Common myeloid progenitor, CD34-positive (primary cell): ENCODE data around the gene SMARCC2.
A peak's percentile ranks its signal among the peaks of the same experiment; 100 is the strongest.
"Not testable (repeated sequence)": the region's sequence is repeated elsewhere in the genome, so short reads cannot be mapped to it uniquely, and the experiment has no call there.

Source experiments
- CTCF ChIA-PET: fragments of 350-600 bp; sonication (Branson Sonifier 250); formaldehyde crosslinking; loops from one replicate; lab custom pipeline; 2021; ENCODE audit warnings: antibody characterized with exemption; lab: Charles Lee
- POLR2A ChIA-PET: fragments of 350-600 bp; sonication (Branson Sonifier 250); formaldehyde crosslinking; loops from one replicate; lab custom pipeline; 2021; ENCODE audit warnings: antibody characterized with exemption; lab: Charles Lee
- DNase-seq, 3 donors: peaks; one replicate each; pipeline versions ENCODE4 v3.0.0 to v3.0.0-alpha.2; 2013
- H3K27ac ChIP-seq, 2 experiments: 1 replicate in 1 of 2; 2 replicates in 1 of 2; pipeline ENCODE4 v1.7.0; 2013; ENCODE audit warnings: inconsistent platforms in 2 of 2, low read length in 2 of 2, mild to moderate bottlenecking in 2 of 2, low read depth in 1 of 2, moderate library complexity in 1 of 2; ENCODE audit not compliant: severe bottlenecking in 2 of 2, insufficient read depth in 1 of 2, poor library complexity in 1 of 2
- H3K27me3 ChIP-seq, 5 experiments: replicated peaks in 2 of 5; 1 replicate in 3 of 5; 2 replicates in 2 of 5; pipeline versions ENCODE4 v1.6.1 to v1.7.0; 2013; ENCODE audit warnings: low read length in 4 of 5, mild to moderate bottlenecking in 2 of 5, moderate library complexity in 2 of 5, inconsistent platforms in 1 of 5; ENCODE audit not compliant: insufficient read depth in 5 of 5, control insufficient read depth in 4 of 5
- H3K36me3 ChIP-seq, 4 experiments: 1 replicate in 2 of 4; 2 replicates in 2 of 4; pipeline versions ENCODE4 v1.6.1 to v1.7.0; 2013; ENCODE audit warnings: low read length in 3 of 4, control low read depth in 1 of 4, mild to moderate bottlenecking in 1 of 4; ENCODE audit not compliant: control insufficient read depth in 4 of 4, insufficient read depth in 4 of 4
- H3K4me1 ChIP-seq, 4 experiments: 1 replicate in 3 of 4; 2 replicates in 1 of 4; pipeline versions ENCODE4 v1.6.1 to v1.7.1; 2013; ENCODE audit warnings: low read length in 3 of 4, mild to moderate bottlenecking in 3 of 4, control low read depth in 1 of 4, inconsistent platforms in 1 of 4, moderate library complexity in 1 of 4; ENCODE audit not compliant: control insufficient read depth in 4 of 4, insufficient read depth in 4 of 4; ENCODE audit errors: control extremely low read depth in 1 of 4
- H3K4me3 ChIP-seq, 7 experiments: 1 replicate in 4 of 7; 2 replicates in 3 of 7; pipeline versions ENCODE4 v1.5.1 to v1.7.0; 2013; ENCODE audit warnings: mild to moderate bottlenecking in 7 of 7, low read length in 6 of 7, moderate library complexity in 6 of 7, inconsistent platforms in 2 of 7, low read depth in 2 of 7, control low read depth in 1 of 7; ENCODE audit not compliant: insufficient read depth in 4 of 7, control insufficient read depth in 1 of 7; ENCODE audit errors: extremely low read depth in 1 of 7
- H3K9me3 ChIP-seq, 5 experiments: 1 replicate in 4 of 5; 2 replicates in 1 of 5; pipeline versions ENCODE4 v1.6.1 to v1.7.1; 2013; ENCODE audit warnings: low read length in 4 of 5, mild to moderate bottlenecking in 2 of 5, inconsistent platforms in 1 of 5, low read depth in 1 of 5, moderate library complexity in 1 of 5; ENCODE audit not compliant: control insufficient read depth in 4 of 5, insufficient read depth in 2 of 5; ENCODE audit errors: control extremely low read depth in 1 of 5
- WGBS: methylation state at CpG from one replicate; pipeline ENCODE4 v1.1.5; 2013; ENCODE audit not compliant: insufficient coverage; 5-methylcytosine and 5-hydroxymethylcytosine counted together

SMARCC2 gene

DNA sequence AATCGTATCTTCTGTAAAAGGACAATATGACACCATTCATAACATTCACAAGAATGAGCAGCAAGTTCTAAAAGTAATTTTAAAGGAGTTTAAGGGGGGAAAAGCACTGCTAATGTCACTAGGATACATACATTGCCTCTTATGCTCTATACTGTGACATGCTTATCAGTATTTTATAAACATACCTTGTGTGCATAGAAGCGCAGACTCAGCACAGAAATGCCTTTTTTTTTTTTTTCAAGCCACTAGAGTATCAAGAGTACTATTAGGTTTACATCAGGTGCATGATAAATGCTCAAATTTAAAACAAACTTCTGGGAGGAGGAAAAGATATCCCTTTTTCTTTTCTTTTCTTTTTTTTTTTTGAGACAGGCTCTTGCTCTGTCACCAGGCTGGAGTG is 13.6 kb upstream of the SMARCC2 start:
- ChIA-PET POLR2A (interaction anchor here (1.1 kb wide), 1 partner anchor 20 kb away, joined by 4 read pairs; no protein-coding TSS in a partner anchor), CTCF (interaction anchor here (1.0 to 6.5 kb wide), 7 partner anchors 11 to 83 kb away, joined by 3 to 103 read pairs (median 4); partner anchors contain the start of genes ANKRD52 and RNF41)
- DNase-seq, result no peak
- no peak overlapping the region for H3K4me3 ChIP-seq
- H3K4me1 ChIP-seq, result peaks cover 0 to 22% (median 13%) of the 10 kb centered on the region in 4 experiments
- H3K9me3 ChIP-seq, result no peaks in the 10 kb centered on the region
- H3K27me3 ChIP-seq, result no peaks in the 10 kb centered on the region
- peak overlapping the region in 1 of 2 experiments; percentile 56 for H3K27ac ChIP-seq
- H3K36me3 ChIP-seq, result peaks cover 6 to 32% (median 20%) of the 10 kb centered on the region in 4 experiments
- WGBS, result 67% methylated on average over 1 of the region's 2 CpGs

DNA sequence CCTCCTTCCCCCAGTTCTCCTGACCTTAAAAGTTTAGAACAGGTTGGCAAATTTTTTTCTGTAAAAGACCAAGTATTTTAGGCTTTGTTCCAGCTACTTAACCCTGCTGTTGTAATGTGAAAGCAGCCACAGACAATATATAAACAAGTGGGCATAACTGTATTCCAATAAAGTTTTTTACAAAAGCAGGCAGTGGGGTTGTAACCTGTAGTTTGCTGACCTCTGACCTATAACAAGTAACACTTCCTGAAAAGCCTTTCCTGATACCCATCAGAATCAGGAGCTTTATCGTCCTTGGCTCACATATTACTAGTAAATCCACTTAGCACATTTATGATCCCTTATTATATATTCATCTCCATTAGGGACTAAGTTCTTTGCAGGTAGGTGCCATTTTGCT is 13.1 kb upstream of the SMARCC2 start:
- CTCF ChIA-PET, result interaction anchor here (0.8 to 1.3 kb wide), 9 partner anchors 10 to 199 kb away, joined by 3 to 6 read pairs (median 3); partner anchors contain the start of genes ANKRD52 and RNF41
- POLR2A ChIA-PET, result interaction anchor here (0.7 to 1.2 kb wide), 3 partner anchors 13 to 21 kb away, joined by 3 to 4 read pairs (median 3); partner anchors contain the start of genes RNF41 and SMARCC2
- H3K27ac ChIP-seq, result peak overlapping the region in 1 of 2 experiments; percentile 56
- no peak for DNase-seq
- H3K9me3 ChIP-seq, result no peaks in the 10 kb centered on the region
- 63% methylated on average over 1 of the region's 1 CpG for WGBS
- H3K27me3 ChIP-seq, result no peaks in the 10 kb centered on the region
- H3K4me1 ChIP-seq, result peaks cover 0 to 22% (median 13%) of the 10 kb centered on the region in 4 experiments
- H3K4me3 ChIP-seq, result no peak overlapping the region
- H3K36me3 ChIP-seq, result peaks cover 2 to 28% (median 15%) of the 10 kb centered on the region in 4 experiments

DNA sequence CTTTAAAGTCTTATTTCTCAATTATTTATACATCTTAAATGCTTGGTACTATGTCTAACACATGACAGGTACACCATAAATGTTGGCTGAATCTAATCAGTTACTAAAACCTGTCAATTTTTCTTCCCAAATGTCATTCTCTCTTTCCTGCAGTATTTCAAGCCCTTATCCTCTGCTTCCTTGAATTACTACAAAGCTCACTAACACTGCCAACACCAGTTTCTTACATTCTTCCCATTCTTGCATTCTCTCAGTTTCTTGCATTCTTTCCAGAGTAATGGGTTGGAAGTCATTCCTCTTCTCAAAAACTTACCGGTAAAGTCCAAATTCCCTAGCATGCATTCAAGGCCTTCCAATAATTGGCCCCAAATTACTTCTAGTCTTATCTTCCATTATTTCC is 9.6 kb upstream of the SMARCC2 start:
- H3K27me3 ChIP-seq, result no peaks in the 10 kb centered on the region
- H3K36me3 ChIP-seq, result no peaks in the 10 kb centered on the region
- H3K27ac ChIP-seq, result no peak overlapping the region
- POLR2A ChIA-PET, result no interaction called here
- no peak for DNase-seq
- 100% methylated on average over 1 of the region's 1 CpG for WGBS
- H3K4me1 ChIP-seq, result no peaks in the 10 kb centered on the region
- no peak overlapping the region for H3K4me3 ChIP-seq
- H3K9me3 ChIP-seq, result no peaks in the 10 kb centered on the region
- CTCF ChIA-PET, result interaction anchor here (0.7 to 1.5 kb wide), 3 partner anchors 9 to 134 kb away, joined by 3 read pairs; no protein-coding TSS in a partner anchor

DNA sequence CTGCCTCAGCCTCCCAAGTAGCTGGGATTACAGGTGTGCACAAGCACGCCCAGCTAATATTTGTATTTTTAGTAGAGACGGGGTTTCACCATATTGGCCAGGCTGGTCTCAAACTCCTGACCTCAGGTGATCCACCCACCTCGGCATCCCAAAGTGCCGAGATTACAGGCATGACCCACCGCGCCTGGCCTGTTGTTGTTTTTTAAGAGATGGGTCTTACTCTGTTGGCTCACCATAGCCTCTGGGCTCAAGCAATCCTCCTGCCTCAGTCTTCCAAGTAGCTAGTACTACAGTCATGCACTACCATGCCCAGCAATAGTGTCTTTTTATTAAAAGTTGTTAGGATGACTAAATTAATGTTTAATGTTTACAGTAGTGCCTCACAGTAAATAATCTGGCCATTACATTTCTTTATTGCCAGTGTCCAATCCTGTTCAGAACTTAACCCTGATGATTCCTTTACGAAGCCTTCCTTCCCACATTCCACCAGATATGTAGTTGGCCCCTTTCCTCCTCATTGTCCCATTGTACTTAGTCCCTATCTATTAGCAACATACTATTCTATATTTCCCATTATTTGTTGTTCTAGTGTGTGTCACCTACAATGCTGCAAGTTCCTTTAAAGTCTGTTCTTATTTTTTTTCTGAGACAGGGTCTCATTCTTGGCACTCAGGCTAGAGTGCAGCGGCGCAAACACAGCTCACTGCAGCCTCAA is 8.8 kb upstream of the SMARCC2 start:
- Histone ChIP-seq H3K36me3 (no peaks in the 10 kb centered on the region), H3K9me3 (no peaks in the 10 kb centered on the region), H3K4me1 (no peaks in the 10 kb centered on the region), H3K27me3 (no peaks in the 10 kb centered on the region), H3K4me3 (no peak overlapping the region), H3K27ac (no peak overlapping the region)
- ChIA-PET POLR2A (no interaction called here), CTCF (interaction anchor here (0.7 to 4.3 kb wide), 7 partner anchors 8 to 135 kb away, joined by 3 to 42 read pairs (median 3); no protein-coding TSS in a partner anchor)
- DNase-seq, result no peak
- WGBS, result 96% methylated on average over 9 of the region's 9 CpGs

DNA sequence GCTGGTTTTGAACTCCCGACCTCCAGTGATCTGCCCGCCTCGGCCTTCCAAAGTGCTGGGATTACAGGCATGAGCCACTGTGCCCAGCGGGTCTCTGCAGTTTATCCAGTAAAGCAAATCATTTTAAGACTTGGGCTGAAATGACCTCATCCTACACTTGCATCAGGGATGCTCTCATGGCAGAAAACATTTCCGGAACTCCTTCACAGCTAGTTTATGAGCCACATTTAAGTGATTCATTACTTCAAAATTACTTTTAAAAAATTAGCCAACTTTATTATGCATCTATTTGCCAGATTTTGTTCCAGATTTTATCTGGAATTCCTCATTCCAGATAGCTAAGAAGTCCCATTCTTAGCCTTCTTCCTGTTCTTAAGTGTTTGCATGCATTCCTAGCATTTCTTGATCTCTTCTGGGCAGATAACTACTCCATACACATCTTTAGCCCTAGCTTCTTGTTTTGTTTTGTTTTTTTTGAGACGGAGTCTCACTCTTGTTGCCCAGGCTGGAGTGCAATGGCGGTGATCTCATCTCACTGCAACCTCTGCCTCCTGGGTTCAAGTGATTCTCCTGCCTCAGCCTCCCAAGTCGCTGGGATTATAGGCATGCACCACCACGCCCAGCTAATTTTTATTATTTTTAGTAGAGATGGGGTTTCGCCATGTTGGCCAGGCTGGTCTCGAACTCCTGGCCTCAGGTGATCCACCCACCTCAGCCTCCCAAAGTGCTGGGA is 7.7 kb upstream of the SMARCC2 start:
- not testable (repeated sequence) for H3K27me3 ChIP-seq, H3K4me3 ChIP-seq, DNase-seq, H3K27ac ChIP-seq, H3K36me3 ChIP-seq, H3K4me1 ChIP-seq, H3K9me3 ChIP-seq
- WGBS, result over 99% methylated on average over 7 of the region's 11 CpGs
- CTCF ChIA-PET, result interaction anchor here (0.6 to 4.3 kb wide), 7 partner anchors 9 to 61 kb away, joined by 3 to 42 read pairs (median 3); no protein-coding TSS in a partner anchor
- POLR2A ChIA-PET, result interaction anchor here (0.7 kb wide), 1 partner anchor 68 kb away, joined by 3 read pairs; no protein-coding TSS in a partner anchor

DNA sequence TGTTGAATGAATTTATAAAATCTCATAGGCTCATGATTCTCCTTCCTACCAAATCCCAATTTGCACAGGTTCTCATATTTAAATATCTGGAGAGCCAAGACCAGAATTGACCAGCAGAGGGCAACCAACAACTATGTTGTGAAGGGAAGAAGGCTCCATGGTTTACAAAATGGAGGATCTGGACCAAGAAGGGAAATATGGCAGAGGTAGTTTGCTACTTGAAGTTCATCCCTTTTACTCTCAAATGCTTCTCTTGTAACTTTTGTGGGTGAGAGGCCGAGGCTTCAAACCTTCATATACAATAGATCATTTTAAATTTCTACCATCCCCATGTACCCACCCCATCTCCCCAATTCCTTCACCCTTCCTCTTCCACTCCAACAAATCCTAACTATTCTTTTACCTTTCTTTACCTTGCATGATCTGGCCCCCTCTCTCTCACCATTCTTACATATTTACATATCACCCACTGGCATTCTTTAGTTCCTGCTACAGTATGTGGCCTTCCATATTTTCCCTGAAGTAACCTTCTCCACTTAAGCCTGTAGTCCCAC is 3.8 kb upstream of the SMARCC2 start:
- no peaks in the 10 kb centered on the region for H3K9me3 ChIP-seq
- H3K36me3 ChIP-seq, result no peaks in the 10 kb centered on the region
- POLR2A ChIA-PET, result no interaction called here
- H3K4me3 ChIP-seq, result peak overlapping the region in 1 of 7 experiments; percentile 14
- CTCF ChIA-PET, result interaction anchor here (0.7 to 8.4 kb wide), 11 partner anchors 8 to 76 kb away, joined by 3 to 198 read pairs (median 4); partner anchors contain the start of genes ANKRD52, ESYT1, RNF41 and ZC3H10
- peak; percentile 88 to 93 (median 88) for DNase-seq
- 11% methylated on average over 1 of the region's 1 CpG for WGBS
- no peaks in the 10 kb centered on the region for H3K27me3 ChIP-seq
- H3K4me1 ChIP-seq, result peaks cover 3 to 22% (median 17%) of the 10 kb centered on the region in 4 experiments
- H3K27ac ChIP-seq, result no peak overlapping the region
